Type B pancreatic cell (in vitro differentiated cells): ENCODE measurements around the gene THOP1. TPM values are rescaled to one million over a fixed set of nuclear protein-coding genes. Genes with fewer than 3 reads are reported as not detected.
A peak's percentile ranks its signal among the peaks of the same experiment; 100 is the strongest.

Experiments
- DNase-seq: peaks from one replicate; pipeline ENCODE4 v3.0.0; 2021; ENCODE audit warnings: mixed read lengths; ENCODE audit not compliant: unreplicated experiment; ENCODE audit errors: extremely low spot score
- H3K27ac Mint-ChIP-seq: 2 replicates; pipeline ENCODE4 v1.8.0; 2021; ENCODE audit warnings: mild to moderate bottlenecking, mixed read lengths
- H3K27me3 Mint-ChIP-seq: 2 replicates; pipeline ENCODE4 v1.8.0; 2021; ENCODE audit warnings: mixed read lengths
- H3K36me3 Mint-ChIP-seq: 2 replicates; pipeline ENCODE4 v1.8.0; 2021; ENCODE audit warnings: mixed read lengths
- H3K4me1 Mint-ChIP-seq: one replicate; pipeline ENCODE4 v1.8.0; 2021; ENCODE audit warnings: mixed read lengths; ENCODE audit not compliant: unreplicated experiment
- H3K4me3 Mint-ChIP-seq: 2 replicates; pipeline ENCODE4 v1.8.0; 2021; ENCODE audit warnings: mild to moderate bottlenecking, mixed read lengths
- H3K9me3 Mint-ChIP-seq: 2 replicates; pipeline ENCODE4 v1.8.0; 2021; ENCODE audit warnings: mixed read lengths
- long read RNA-seq: library from polyadenylated mRNA; unstranded; transcript quantifications from one replicate; pipeline ENCODE4 v2.0.0, GENCODE V29; 2020
- total RNA-seq: library from RNA; stranded (reverse); gene quantifications from 2 replicates; pipeline ENCODE4 v1.2.1, GENCODE V29; 2021; ENCODE audit warnings: low replicate concordance
- TF ChIP-seq, protein P1 (sequence below): fragments of 200-600 bp; sonication (generic); conservative IDR thresholded peaks from 2 replicates; pipeline ENCODE4 v1.5.0; 2021; ENCODE audit warnings: antibody characterized with exemption, mild to moderate bottlenecking

THOP1 gene
- total RNA-seq = 85.9 and 109 TPM in 2 replicates
- long read RNA-seq, partial matches to known transcripts = 3 of 3 reads
- long read RNA-seq, other reads (novel, unspliced or antisense) = 0 of 3 reads

DNA sequence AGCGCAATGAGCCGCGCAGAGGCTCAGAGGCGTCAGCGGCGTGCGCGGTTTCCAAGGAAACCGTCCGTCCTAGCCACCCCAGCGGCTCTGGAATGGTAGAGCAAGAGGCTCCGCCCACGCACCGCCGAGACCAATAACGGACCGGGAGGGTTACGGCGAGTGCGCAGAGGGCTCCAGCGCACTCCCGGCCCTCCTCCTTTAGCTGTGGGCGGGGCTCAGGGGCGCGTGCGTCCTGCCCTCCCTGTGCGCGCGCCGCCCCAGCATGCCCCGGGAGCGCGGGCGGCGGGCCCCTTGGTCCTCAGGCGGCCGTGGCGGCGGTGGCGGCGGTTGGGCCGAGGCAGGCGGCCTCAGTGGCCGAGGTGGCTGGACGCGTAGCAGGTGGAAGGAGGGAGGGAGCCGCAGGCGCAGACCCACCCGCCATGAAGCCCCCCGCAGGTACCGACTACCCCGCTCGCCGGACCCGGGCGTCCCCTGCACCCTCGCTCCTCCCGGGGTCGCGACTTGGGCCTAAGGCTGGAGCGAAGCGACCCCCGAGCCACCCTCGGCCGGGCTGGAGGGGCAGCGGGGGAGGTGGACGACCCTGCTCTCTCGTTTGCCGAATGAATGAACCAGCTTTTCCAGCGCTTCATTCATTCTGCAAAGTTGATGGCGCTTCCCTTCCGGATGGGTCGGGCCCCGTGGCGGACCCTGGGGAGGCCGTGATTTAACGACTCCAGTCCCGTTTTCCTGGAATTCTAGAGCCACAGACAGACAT lies at the start of gene THOP1:
THOP1 (plus strand) TSS at position 260 of the 754 bp plus-strand sequence; CDS start at position 420, 160 bp downstream.
- Mint-ChIP-seq H3K27ac (peak within 1 kb of the TSS; percentile 98), H3K4me1 (peaks cover 32% of the 10 kb centered on the region), H3K36me3 (no peaks in the 10 kb centered on the region), H3K4me3 (peak within 1 kb of the TSS; percentile 92), H3K9me3 (peaks cover 3% of the 10 kb centered on the region), H3K27me3 (no peaks in the 10 kb centered on the region)
- TF ChIP-seq, protein P1, sequence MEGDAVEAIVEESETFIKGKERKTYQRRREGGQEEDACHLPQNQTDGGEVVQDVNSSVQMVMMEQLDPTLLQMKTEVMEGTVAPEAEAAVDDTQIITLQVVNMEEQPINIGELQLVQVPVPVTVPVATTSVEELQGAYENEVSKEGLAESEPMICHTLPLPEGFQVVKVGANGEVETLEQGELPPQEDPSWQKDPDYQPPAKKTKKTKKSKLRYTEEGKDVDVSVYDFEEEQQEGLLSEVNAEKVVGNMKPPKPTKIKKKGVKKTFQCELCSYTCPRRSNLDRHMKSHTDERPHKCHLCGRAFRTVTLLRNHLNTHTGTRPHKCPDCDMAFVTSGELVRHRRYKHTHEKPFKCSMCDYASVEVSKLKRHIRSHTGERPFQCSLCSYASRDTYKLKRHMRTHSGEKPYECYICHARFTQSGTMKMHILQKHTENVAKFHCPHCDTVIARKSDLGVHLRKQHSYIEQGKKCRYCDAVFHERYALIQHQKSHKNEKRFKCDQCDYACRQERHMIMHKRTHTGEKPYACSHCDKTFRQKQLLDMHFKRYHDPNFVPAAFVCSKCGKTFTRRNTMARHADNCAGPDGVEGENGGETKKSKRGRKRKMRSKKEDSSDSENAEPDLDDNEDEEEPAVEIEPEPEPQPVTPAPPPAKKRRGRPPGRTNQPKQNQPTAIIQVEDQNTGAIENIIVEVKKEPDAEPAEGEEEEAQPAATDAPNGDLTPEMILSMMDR = no peak
- DNase-seq = peak; percentile 99

DNA sequence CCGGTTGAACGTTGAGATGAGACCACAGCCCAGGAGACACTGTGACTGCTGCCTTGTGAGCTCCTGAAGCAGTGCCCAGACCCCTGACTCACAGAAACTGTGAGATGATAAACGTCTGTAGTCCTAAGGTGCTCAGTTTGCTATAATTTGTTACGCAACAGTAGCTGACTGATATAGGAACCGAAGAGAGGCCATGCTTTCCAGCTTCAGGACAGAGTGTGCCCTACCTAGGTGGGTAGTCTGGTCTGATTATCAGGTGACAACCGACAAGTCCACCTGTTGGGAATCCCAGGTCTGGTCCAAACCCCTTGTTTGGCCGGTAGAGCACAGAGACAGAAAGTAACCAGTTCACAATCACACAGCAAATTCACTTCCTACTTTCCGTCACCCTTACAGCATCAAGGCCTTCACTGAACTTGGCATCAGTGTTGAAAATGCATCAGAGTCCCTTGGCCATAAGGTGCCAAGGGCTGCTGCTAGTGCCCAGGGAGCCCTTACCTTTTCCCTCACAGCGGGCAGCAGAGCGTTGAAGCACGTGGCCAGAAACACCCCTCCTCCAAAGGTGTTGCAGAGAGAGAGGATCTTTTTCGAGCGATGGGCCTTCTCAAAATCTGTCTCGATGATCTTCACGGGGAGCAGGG lies 48.6 kb upstream of the THOP1 start:
- H3K36me3 Mint-ChIP-seq = peaks cover 5% of the 10 kb centered on the region
- TF ChIP-seq, protein P1 = no peak
- H3K27me3 Mint-ChIP-seq = peaks cover 4% of the 10 kb centered on the region
- no peak for DNase-seq
- no peaks in the 10 kb centered on the region for H3K9me3 Mint-ChIP-seq
- H3K27ac Mint-ChIP-seq = no peak overlapping the region
- no peak overlapping the region for H3K4me3 Mint-ChIP-seq
- peaks cover 14% of the 10 kb centered on the region for H3K4me1 Mint-ChIP-seq

DNA sequence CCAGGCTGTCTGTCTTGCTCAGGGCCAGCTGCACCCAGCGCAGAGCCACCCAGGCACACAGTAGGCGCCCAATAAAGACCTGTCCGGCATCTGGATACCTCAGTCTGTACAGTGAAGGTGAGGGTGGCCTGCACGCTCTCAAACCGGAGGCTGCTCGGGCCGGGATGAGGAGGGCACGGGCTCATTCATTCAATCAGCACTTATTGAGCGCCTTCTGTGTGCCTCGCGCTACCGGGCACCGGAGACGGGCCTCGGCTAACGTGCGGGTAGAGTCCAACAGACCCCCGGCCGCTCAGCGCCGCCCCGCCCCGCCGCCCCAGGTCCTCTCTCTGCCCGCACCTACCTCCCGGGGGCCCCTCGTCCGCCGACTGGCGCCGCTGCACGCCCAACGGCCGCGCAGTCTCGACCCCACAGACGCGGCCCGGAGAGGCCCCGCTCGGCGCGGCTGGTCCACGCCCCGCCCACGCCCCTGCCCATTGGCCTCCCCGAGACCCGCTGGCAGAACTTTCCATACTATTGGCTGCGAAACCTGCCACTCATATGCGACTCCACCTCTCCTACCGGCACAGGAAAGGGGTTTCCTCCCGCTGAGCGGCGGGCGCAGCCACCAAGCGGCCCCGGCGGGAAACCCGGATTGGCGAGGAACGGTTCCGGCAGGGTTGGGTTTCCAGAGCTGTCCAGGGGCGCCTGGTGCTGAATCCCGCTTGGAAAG lies 45.5 kb upstream of the THOP1 start, which contains the start of gene SLC39A3:
SLC39A3 (minus strand) TSS at position 416 of the 712 bp plus-strand sequence. CDS start 2,760 bp downstream, outside the sequence.
- no peak within 1 kb of the TSS for H3K27ac Mint-ChIP-seq
- peak; percentile 100 for DNase-seq
- H3K9me3 Mint-ChIP-seq = no peaks in the 10 kb centered on the region
- peaks cover 9% of the 10 kb centered on the region for H3K4me1 Mint-ChIP-seq
- peaks cover 5% of the 10 kb centered on the region for H3K36me3 Mint-ChIP-seq
- peaks cover 17% of the 10 kb centered on the region for H3K27me3 Mint-ChIP-seq
- peak within 1 kb of the TSS; percentile 86 for H3K4me3 Mint-ChIP-seq
- TF ChIP-seq, protein P1 = peak; percentile 32

DNA sequence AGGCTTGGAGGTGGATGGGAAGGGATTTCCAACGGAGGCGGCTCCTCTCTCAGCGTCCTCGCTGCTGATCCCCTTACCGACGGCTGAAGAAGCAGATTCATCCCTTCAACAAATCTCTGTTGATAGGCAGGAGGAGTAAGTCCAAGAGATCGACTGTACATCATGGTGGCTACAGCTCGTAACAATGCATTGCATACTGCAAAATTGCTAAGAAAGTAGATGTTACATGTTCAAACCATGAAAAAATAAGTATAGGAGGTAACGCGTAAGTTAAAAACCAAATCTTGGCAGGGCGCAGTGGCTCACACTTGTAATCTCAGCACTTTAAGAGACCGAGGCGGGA lies 45.0 kb upstream of the THOP1 start:
- Mint-ChIP-seq H3K27ac (no peak overlapping the region), H3K9me3 (no peaks in the 10 kb centered on the region), H3K36me3 (peaks cover 5% of the 10 kb centered on the region), H3K4me3 (peak overlapping the region; percentile 86), H3K4me1 (peaks cover 9% of the 10 kb centered on the region), H3K27me3 (peaks cover 20% of the 10 kb centered on the region)
- DNase-seq = no peak
- TF ChIP-seq, protein P1 = no peak

DNA sequence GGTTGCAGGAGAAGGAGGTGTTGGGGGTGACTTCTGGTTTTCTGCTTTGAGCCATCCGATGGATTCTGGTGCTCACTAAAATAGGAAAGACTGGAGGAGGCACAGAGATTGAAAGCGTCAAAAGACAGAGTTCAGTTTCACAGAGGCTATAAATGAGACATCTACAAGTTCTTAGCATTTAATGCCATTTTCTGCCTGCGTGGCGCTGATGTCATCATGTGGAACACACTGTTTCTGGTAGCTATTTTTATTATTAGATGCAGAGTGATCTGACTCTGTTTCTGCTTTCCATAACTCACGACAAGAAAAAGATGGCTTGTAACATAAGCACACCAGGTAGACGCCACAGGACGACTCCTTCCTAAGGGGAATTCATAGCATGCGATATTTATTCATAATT lies 42.2 kb upstream of the THOP1 start:
- Mint-ChIP-seq H3K4me3 (no peak overlapping the region), H3K9me3 (no peaks in the 10 kb centered on the region), H3K27ac (no peak overlapping the region), H3K4me1 (peaks cover 9% of the 10 kb centered on the region), H3K27me3 (peaks cover 24% of the 10 kb centered on the region), H3K36me3 (no peaks in the 10 kb centered on the region)
- TF ChIP-seq, protein P1 = no peak
- no peak for DNase-seq
